GM12865 (cell line): ENCODE data around the gene COPS7A.

ENCODE experiments used
- DNase-seq: peaks from one replicate; pipeline ENCODE4 v3.0.0; 2010; ENCODE audit warnings: low read depth
- H3K4me3 ChIP-seq: 2 replicates; pipeline ENCODE4 v1.5.1; 2011; ENCODE audit warnings: mild to moderate bottlenecking, low read depth, low read length, control low read depth
- TF ChIP-seq, protein P1 (sequence below): IDR thresholded peaks from 2 replicates; pipeline ENCODE4 v1.5.1; 2011; ENCODE audit warnings: low read length, control low read depth, low read depth, inconsistent platforms; ENCODE audit not compliant: insufficient read depth; ENCODE audit errors: missing control alignments

Gene COPS7A

DNA sequence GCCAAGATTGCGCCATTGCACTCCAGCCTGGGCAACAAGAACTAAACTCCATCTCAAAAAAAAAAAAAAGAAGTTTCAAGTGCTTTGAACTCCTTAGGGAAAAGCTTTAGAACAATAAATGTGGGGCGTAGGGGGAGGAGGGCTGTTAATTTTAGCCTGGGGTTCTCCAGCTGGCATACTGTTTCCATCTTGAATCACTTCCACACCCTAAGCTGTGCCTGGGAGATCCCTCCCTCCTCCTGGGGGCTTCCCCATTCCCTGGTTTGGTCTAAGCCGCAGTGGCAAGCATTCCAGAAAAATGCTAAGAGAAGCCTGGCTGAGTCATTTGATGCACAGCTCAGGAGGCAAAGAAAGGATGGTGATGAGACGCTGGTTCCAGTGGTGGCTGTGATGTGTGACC, 32.4 kb upstream of the COPS7A start:
- TF ChIP-seq, protein P1, sequence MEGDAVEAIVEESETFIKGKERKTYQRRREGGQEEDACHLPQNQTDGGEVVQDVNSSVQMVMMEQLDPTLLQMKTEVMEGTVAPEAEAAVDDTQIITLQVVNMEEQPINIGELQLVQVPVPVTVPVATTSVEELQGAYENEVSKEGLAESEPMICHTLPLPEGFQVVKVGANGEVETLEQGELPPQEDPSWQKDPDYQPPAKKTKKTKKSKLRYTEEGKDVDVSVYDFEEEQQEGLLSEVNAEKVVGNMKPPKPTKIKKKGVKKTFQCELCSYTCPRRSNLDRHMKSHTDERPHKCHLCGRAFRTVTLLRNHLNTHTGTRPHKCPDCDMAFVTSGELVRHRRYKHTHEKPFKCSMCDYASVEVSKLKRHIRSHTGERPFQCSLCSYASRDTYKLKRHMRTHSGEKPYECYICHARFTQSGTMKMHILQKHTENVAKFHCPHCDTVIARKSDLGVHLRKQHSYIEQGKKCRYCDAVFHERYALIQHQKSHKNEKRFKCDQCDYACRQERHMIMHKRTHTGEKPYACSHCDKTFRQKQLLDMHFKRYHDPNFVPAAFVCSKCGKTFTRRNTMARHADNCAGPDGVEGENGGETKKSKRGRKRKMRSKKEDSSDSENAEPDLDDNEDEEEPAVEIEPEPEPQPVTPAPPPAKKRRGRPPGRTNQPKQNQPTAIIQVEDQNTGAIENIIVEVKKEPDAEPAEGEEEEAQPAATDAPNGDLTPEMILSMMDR, result no peak
- DNase-seq, result no peak
- no peak overlapping the region for H3K4me3 ChIP-seq

DNA sequence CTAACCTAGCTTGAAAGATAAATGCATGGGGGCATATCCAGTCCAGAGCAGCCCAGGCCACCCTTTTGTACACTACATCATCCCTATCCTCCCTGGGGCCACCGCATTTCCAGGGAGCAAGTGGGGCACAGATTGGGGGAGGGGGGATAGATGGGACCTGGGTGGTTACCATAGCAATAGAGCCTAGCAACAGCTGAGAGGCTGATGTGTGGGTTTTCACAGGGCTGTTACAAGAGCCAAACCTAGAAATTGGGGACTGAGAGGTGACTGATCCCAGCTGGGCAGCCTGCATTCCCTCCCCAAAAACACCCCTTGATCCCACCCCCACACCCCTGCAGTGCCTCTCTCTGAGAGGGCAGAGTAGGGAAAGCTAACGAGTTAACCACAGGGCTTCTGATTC, 31.0 kb upstream of the COPS7A start:
- H3K4me3 ChIP-seq, result no peak overlapping the region
- TF ChIP-seq, protein P1, result no peak
- DNase-seq, result no peak

DNA sequence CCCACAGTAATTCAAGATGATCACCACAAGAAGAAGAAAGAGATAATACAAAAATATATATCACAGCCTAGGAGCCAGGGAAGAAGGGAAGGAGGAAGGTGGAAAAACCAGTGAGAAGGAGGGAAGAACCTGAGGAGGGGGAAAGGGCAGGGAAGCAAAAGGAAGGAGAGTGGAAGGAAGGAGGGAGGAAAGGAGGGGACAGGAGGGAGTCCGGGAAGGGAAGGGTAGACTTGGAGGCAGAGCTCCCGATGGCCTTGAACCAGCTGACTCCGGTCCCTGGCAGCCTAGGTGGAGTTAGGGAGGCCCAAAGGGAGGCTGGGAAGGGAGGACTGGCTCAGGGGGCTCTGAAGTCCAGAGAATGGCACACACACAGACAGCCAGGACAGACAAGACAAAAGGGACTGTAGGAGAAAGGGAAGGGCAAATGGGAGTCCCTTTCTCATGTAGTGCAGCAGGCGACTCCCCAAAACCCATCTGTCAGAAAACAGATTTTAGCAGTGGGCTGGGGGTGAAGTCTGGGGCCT, 30.0 kb upstream of the COPS7A start:
- DNase-seq, result no peak
- no peak overlapping the region for H3K4me3 ChIP-seq
- TF ChIP-seq, protein P1, result no peak

DNA sequence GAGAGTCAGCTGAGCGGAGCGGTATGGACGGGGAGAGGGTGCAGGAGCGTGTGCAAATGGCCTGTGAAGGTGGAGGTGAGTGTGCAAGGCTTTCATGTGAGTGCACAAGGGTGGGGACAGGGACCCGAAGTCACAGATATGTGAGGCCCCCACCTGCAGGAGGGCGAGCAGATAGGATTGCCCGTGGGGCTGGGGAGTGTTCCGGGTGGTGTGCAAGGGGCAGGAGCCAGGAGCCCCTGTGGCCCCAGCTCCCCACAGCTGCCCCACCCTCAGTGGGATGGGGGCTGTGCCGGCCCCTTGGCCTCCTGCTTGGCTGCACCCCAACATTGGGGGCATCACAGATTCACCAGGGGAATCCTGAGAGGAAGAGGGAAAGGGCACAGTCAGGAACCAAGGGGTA, 29.1 kb upstream of the COPS7A start:
- H3K4me3 ChIP-seq, result no peak overlapping the region
- TF ChIP-seq, protein P1, result no peak
- no peak for DNase-seq

DNA sequence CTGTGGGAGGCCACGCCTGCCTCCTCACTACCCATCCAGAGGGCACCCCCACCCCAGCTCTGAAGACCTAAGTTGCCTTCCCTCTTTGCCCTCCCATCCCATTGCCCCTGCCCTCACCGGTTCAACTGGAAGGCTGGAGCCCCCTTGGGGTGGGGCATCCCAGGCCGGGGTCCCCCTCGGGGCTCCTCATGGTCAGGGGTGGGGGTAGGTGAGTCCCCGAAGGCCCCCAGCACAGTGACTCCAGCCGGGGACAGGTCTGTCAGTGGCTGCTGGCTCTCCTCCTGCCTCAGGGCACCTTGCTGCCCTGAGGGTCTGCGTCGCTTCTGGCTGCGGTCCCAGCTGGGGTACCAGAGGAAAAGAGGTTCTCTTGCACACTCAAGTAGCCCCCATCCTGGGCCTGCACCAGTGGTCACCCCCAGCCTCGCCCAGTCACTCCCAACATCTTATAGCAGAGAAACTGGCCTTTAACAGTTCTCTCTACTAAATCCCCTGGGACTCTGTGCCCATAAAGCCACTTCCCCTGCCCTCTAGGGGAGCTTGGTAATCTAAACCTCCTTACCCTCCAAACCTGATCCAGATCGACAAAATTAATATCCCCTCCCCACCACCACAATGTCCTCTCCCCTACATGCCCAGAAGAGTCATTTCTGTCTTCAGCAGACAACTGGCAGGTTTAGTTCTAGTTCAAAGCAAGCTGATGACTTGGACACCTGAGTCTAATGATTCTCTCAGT, 28.4 kb upstream of the COPS7A start:
- TF ChIP-seq, protein P1, result no peak
- H3K4me3 ChIP-seq, result no peak overlapping the region
- DNase-seq, result no peak

DNA sequence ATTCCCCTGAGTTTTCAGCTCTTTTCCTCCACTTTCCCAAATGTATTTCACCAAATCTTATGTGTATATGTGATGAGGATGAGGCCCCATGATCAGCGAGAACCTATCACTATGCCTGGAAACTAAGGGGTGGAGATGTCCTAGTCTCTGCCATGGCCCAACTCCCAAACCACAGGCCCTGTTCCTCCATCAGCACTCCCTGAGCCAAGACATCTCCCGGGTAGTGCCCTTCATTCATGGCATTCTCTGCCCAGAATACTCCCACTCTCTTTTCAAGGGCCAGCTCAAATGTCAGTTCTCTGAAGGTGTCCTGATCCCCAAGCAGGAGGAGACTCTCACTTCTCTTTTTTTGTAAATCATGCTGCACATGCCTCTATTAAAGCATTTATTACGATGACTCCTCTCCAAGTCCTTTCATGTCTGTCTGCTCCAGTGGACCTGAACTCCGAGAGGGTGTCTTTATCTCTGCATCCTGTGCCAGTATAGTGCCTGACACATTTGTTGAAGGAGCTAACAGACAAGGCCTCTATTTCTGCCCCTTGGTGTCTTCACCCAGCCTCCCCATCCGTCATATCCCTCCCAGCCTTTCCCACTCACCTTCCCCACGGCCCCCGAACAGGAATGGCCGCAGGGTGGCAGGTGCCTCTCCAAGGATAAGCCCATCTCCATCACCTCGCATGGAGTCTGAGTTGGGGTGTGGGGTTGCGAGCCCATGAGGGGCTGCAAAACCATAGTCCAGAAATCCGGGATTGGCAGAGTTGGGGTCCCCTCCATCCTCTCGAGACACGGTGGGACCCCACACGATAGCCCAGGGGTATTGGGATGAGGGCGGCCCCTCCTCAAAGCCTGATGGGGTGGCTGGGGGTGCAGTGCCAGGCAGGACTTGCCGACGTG, 26.9 kb upstream of the COPS7A start:
- peak; percentile 69 for DNase-seq
- TF ChIP-seq, protein P1, result no peak
- H3K4me3 ChIP-seq, result no peak overlapping the region
